Caco-2 (cell line): ENCODE measurements around the gene KIT. TPM values are rescaled to one million over a fixed set of nuclear protein-coding genes. Genes with fewer than 3 reads are reported as not detected.

Experiments used
- BruUV-seq: library from RNA; stranded (reverse); fragments of 400-500 nt; replicated peaks from 2 replicates; lab custom pipeline; 2021; lab: Mats Ljungman, UMichigan
- CTCF ChIA-PET: fragments of 300-600 bp; sonication (Branson Sonifier 250); formaldehyde crosslinking; loops from one replicate; lab custom pipeline; 2022; ENCODE audit warnings: antibody characterized with exemption; lab: Charles Lee
- POLR2A ChIA-PET: fragments of 300-600 bp; sonication (Branson Sonifier 250); formaldehyde crosslinking; loops from one replicate; lab custom pipeline; 2022; ENCODE audit warnings: antibody characterized with exemption; lab: Charles Lee
- DNase-seq, 2 experiments: peaks; one replicate each; pipeline versions ENCODE4 v3.0.0 to v3.0.0-alpha.2; 2020 to 2022
- H3K27me3 ChIP-seq: replicated peaks from 2 replicates; pipeline ENCODE4 v1.6.0; 2011; ENCODE audit warnings: low read length; ENCODE audit not compliant: control insufficient read depth, insufficient read depth
- H3K36me3 ChIP-seq: 2 replicates; pipeline ENCODE4 v1.5.1; 2011; ENCODE audit warnings: low read length; ENCODE audit not compliant: control insufficient read depth, insufficient read depth
- H3K4me1 ChIP-seq: fragments of 250-450 bp; sonication (Bioruptor Pico); 2 replicates; pipeline ENCODE4 v1.5.1; 2020; ENCODE audit warnings: mild to moderate bottlenecking
- H3K4me3 ChIP-seq: 2 replicates; pipeline ENCODE4 v1.5.1; 2011; ENCODE audit warnings: low read depth, mild to moderate bottlenecking, control low read depth, low read length
- H3K9me3 ChIP-seq: fragments of 250-450 bp; sonication (Bioruptor Pico); 2 replicates; pipeline ENCODE4 v1.5.1; 2020; ENCODE audit warnings: mild to moderate bottlenecking, moderate library complexity
- H3K27ac Mint-ChIP-seq: one replicate; pipeline ENCODE4 v1.8.0; 2022; ENCODE audit warnings: mixed read lengths; ENCODE audit not compliant: unreplicated experiment
- H3K27me3 Mint-ChIP-seq: one replicate; pipeline ENCODE4 v1.8.0; 2022; ENCODE audit warnings: mixed read lengths; ENCODE audit not compliant: insufficient read depth, unreplicated experiment
- H3K36me3 Mint-ChIP-seq: one replicate; pipeline ENCODE4 v1.8.0; 2022; ENCODE audit warnings: mild to moderate bottlenecking, mixed read lengths; ENCODE audit not compliant: insufficient read depth, unreplicated experiment
- H3K4me1 Mint-ChIP-seq: one replicate; pipeline ENCODE4 v1.8.0; 2022; ENCODE audit warnings: low read depth, mixed read lengths; ENCODE audit not compliant: unreplicated experiment
- H3K4me3 Mint-ChIP-seq: one replicate; pipeline ENCODE4 v1.8.0; 2022; ENCODE audit warnings: mild to moderate bottlenecking, moderate library complexity, mixed read lengths; ENCODE audit not compliant: unreplicated experiment
- H3K9me3 Mint-ChIP-seq: one replicate; pipeline ENCODE4 v1.8.0; 2022; ENCODE audit warnings: mixed read lengths; ENCODE audit not compliant: unreplicated experiment
- CTCF ChIP-seq, 2 experiments: fragments of 200-600 bp in 1 of 2; IDR thresholded peaks; 1 replicate in 1 of 2; 2 replicates in 1 of 2; pipeline versions ENCODE4 v1.5.1 to v1.8.0; 2011 to 2022; ENCODE audit warnings: antibody characterized with exemption in 1 of 2, control low read depth in 1 of 2, inconsistent platforms in 1 of 2, low read depth in 1 of 2, low read length in 1 of 2, mild to moderate bottlenecking in 1 of 2, moderate library complexity in 1 of 2; ENCODE audit not compliant: insufficient read depth in 1 of 2, severe bottlenecking in 1 of 2, unreplicated experiment in 1 of 2
- intact Hi-C: fragments of 100-400 bp; cut with micrococcal nuclease; formaldehyde crosslinking; loops from one replicate; pipeline ENCODE4 v1.10.0; 2022; ENCODE audit not compliant: unreplicated experiment
- total RNA-seq: library from RNA; stranded (reverse); gene quantifications from 2 replicates; pipeline ENCODE4 v1.2.3, GENCODE V29; 2022

Gene KIT
- total RNA-seq, 1 experiment from 2014 or later: 1.7 TPM

GRCh38 chr4:54658252-54659093, 716 bp downstream of the KIT start:
- BruUV-seq: no TSS peak
- Histone ChIP-seq H3K27me3 (peaks cover 1% of the 10 kb centered on the region; the same call in 1 of the 2 replicates), H3K36me3 (no peaks in the 10 kb centered on the region), H3K9me3 (no peaks in the 10 kb centered on the region), H3K4me1 (no peaks in the 10 kb centered on the region), H3K4me3 (peak overlapping the region; percentile 42)
- DNase-seq: peak; percentile 61 to 75
- intact Hi-C loops: loop anchor here (5.0 kb wide), 1 partner anchor 336 kb away; no protein-coding TSS in a partner anchor
- peak; percentile 39 to 44 for TF ChIP-seq CTCF (IDR thresholded peaks at IDR 0.05; ENCODE audit: insufficient read depth in 1 of 2, low read depth in 1 of 2, low read length in 1 of 2, severe bottlenecking in 1 of 2, unreplicated experiment in 1 of 2)
- no peak overlapping the region for H3K27ac Mint-ChIP-seq
- no peaks in the 10 kb centered on the region for H3K36me3 Mint-ChIP-seq
- H3K27me3 Mint-ChIP-seq: peaks cover 4% of the 10 kb centered on the region
- H3K4me1 Mint-ChIP-seq: no peaks in the 10 kb centered on the region
- POLR2A ChIA-PET: no interaction called here
- H3K9me3 Mint-ChIP-seq: no peaks in the 10 kb centered on the region
- CTCF ChIA-PET: interaction anchor here (0.8 kb wide), 1 partner anchor 119 kb away, joined by 3 read pairs; no protein-coding TSS in a partner anchor
- peak overlapping the region; percentile 76 for H3K4me3 Mint-ChIP-seq

GRCh38 chr4:54659313-54659712, 1.6 kb downstream of the KIT start:
- peaks cover 1% of the 10 kb centered on the region; the same call in 1 of the 2 replicates for H3K27me3 ChIP-seq
- intact Hi-C loops: loop anchor here (5.0 kb wide), 1 partner anchor 337 kb away; no protein-coding TSS in a partner anchor
- H3K27me3 Mint-ChIP-seq: peaks cover 4% of the 10 kb centered on the region

More at GRCh38 chr4:54659313-54659712, 1.6 kb downstream of the KIT start:
- Histone ChIP-seq H3K9me3 (no peaks in the 10 kb centered on the region), H3K36me3 (no peaks in the 10 kb centered on the region), H3K4me1 (no peaks in the 10 kb centered on the region), H3K4me3 (peak overlapping the region; percentile 42)
- POLR2A ChIA-PET: interaction anchor here (0.5 kb wide), 1 partner anchor 18 kb away, joined by 7 read pairs; no protein-coding TSS in a partner anchor
- TF ChIP-seq CTCF (IDR thresholded peaks at IDR 0.05; ENCODE audit: insufficient read depth in 1 of 2, low read depth in 1 of 2, low read length in 1 of 2, severe bottlenecking in 1 of 2, unreplicated experiment in 1 of 2): no peak
- DNase-seq: no peak
- Mint-ChIP-seq H3K4me3 (peak overlapping the region; percentile 76), H3K9me3 (no peaks in the 10 kb centered on the region), H3K27ac (no peak overlapping the region), H3K4me1 (no peaks in the 10 kb centered on the region), H3K36me3 (no peaks in the 10 kb centered on the region)
- CTCF ChIA-PET: no interaction called here
- no TSS peak for BruUV-seq
